Ascending aorta (tissue), 2 donors: ENCODE data around the gene CD44. TPM values are rescaled to one million over a fixed set of nuclear protein-coding genes. Genes with fewer than 3 reads are reported as not detected.

ENCODE experiments used
- DNase-seq, 2 donors: peaks; one replicate each; pipeline ENCODE4 v3.0.0-alpha.2; 2019; ENCODE audit warnings: low spot score in 2 of 2
- H3K27ac ChIP-seq, 2 donors: fragments of 200-600 bp; sonication (generic); one replicate each; pipeline ENCODE4 v1.5.1; 2016 to 2017; ENCODE audit warnings: mild to moderate bottlenecking in 1 of 2
- H3K27me3 ChIP-seq: fragments of 200-600 bp; sonication (generic); one replicate; pipeline ENCODE4 v1.5.1; 2017
- H3K36me3 ChIP-seq, 2 donors: fragments of 200-600 bp; sonication (generic); one replicate each; pipeline ENCODE4 v1.5.1; 2016
- H3K4me1 ChIP-seq, 2 donors: fragments of 200-600 bp; sonication (generic); one replicate each; pipeline ENCODE4 v1.5.1; 2016 to 2017; ENCODE audit warnings: mild to moderate bottlenecking in 1 of 2
- H3K4me3 ChIP-seq, 2 donors: fragments of 200-600 bp; sonication (generic); one replicate each; pipeline ENCODE4 v1.5.1; 2016 to 2017; ENCODE audit warnings: mild to moderate bottlenecking in 1 of 2
- H3K9me3 ChIP-seq, 2 donors: fragments of 200-600 bp; sonication (generic); one replicate each; pipeline ENCODE4 v1.5.1; 2016
- CTCF ChIP-seq, 3 experiments: fragments of 200-600 bp in 2 of 3; fragments of 450-650 bp in 1 of 3; sonication (generic) in 2 of 3; IDR thresholded peaks; one replicate each; pipeline ENCODE4 v1.5.1; 2016 to 2019; ENCODE audit warnings: antibody characterized with exemption in 3 of 3, mild to moderate bottlenecking in 1 of 3, moderate library complexity in 1 of 3
- intact Hi-C: fragments of 100-400 bp; cut with DNase I; formaldehyde crosslinking; loops from one replicate; pipeline ENCODE4 v1.15.1; 2023
- total RNA-seq: library from RNA; depleted of rRNA; stranded (reverse); fragments of >200 nt; gene quantifications from one replicate; pipeline ENCODE4 v1.1.0, GENCODE V29; 2016

Gene CD44
- total RNA-seq, 1 donor from 2014 or later = 188 TPM

GRCh38 chr11:35180317-35181233 is 41.6 kb downstream of the CD44 start:
- H3K9me3 ChIP-seq = no peaks in the 10 kb centered on the region
- no peak overlapping the region for H3K4me3 ChIP-seq
- intact Hi-C loops = loop anchor here (5.0 kb wide), 1 partner anchor 263 kb away; the partner anchor contains the start of genes APIP and PDHX
- peak overlapping the region; percentile 27 to 62 for H3K27ac ChIP-seq
- TF ChIP-seq CTCF (IDR thresholded peaks at IDR 0.05) = no peak
- DNase-seq = no peak
- H3K27me3 ChIP-seq = no peaks in the 10 kb centered on the region
- peaks cover 29 to 48% of the 10 kb centered on the region in 2 donors for H3K36me3 ChIP-seq
- peaks cover 0 to 26% of the 10 kb centered on the region in 2 donors for H3K4me1 ChIP-seq

GRCh38 chr11:35182317-35182939 is 43.5 kb downstream of the CD44 start:
- no peak for DNase-seq
- TF ChIP-seq CTCF (IDR thresholded peaks at IDR 0.05) = no peak
- Histone ChIP-seq H3K27ac (no peak overlapping the region), H3K9me3 (no peaks in the 10 kb centered on the region), H3K27me3 (no peaks in the 10 kb centered on the region), H3K36me3 (peaks cover 25 to 37% of the 10 kb centered on the region in 2 donors), H3K4me3 (no peak overlapping the region), H3K4me1 (peaks cover 0 to 25% of the 10 kb centered on the region in 2 donors)
- intact Hi-C loops = loop anchor here (5.0 kb wide), 1 partner anchor 265 kb away; the partner anchor contains the start of genes APIP and PDHX

DNA sequence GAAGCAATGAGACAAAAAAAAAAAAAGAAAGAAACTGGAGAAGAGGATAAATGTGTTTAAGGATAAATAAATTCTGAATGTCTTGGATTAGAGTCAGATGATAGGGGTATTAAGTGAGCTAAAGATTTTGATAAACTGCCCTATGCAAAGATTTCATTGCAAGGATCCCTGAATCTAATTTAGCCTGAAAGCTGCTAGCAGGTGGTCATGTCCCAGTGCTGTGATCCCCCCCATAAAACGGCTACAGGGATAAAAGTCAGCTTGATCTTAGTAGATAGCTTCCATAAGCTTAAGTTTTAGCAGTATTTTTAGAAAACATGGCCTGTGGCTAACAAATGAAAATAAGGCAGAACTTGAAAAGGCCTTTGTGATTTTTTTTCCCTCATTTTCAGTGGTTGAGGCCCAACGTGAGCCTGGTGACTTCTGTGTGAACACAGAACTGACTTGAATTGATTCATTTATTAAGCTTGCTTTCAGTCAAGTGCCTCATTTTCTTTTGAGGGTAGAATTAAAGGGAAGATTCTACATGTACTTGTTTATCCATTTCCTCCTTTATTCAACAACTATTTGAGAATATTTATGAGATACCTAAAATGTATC is 44.5 kb downstream of the CD44 start:
- no peak for TF ChIP-seq CTCF (IDR thresholded peaks at IDR 0.05)
- no peaks in the 10 kb centered on the region for H3K9me3 ChIP-seq
- H3K27ac ChIP-seq = no peak overlapping the region
- DNase-seq = no peak
- no peaks in the 10 kb centered on the region for H3K27me3 ChIP-seq
- H3K4me1 ChIP-seq = peaks cover 0 to 21% of the 10 kb centered on the region in 2 donors
- intact Hi-C loops = loop anchor here (5.0 kb wide), 1 partner anchor 266 kb away; the partner anchor contains the start of genes APIP and PDHX
- no peak overlapping the region for H3K4me3 ChIP-seq
- H3K36me3 ChIP-seq = peaks cover 19 to 35% of the 10 kb centered on the region in 2 donors

- Histone ChIP-seq H3K9me3 (no peaks in the 10 kb centered on the region), H3K27me3 (no peaks in the 10 kb centered on the region), H3K27ac (peak overlapping the region in 1 of 2 donors; percentile 14), H3K4me3 (no peak overlapping the region), H3K36me3 (peaks cover 36 to 48% of the 10 kb centered on the region in 2 donors), H3K4me1 (peaks cover 0 to 3% of the 10 kb centered on the region in 2 donors)
- no peak for DNase-seq
- no peak for TF ChIP-seq CTCF (IDR thresholded peaks at IDR 0.05)
- intact Hi-C loops = no loop called here
These were observed 46.7 kb downstream of the CD44 start for GRCh38 chr11:35185696-35186095.

DNA sequence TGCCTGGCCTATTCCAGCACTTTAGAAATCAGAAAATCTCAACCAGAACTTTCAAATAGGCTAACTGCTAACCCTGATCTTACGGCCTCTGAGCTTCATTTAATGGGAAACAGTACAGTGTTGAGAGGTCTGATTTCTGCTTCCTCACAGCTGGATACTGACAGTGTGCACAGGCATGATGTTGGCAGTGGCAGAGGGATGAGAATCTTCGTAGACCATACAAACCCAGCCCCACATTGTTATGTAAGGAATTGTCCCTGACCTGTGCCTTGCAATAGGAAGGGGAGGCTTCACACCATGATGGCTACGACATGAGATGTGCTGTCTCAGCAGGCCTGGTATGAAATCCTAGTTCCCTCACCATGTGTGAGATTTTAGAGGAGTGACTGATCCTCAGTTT is 49.0 kb downstream of the CD44 start:
- Histone ChIP-seq H3K27me3 (no peaks in the 10 kb centered on the region), H3K36me3 (peaks cover 36 to 48% of the 10 kb centered on the region in 2 donors), H3K4me3 (no peak overlapping the region), H3K9me3 (no peaks in the 10 kb centered on the region), H3K27ac (no peak overlapping the region), H3K4me1 (peaks cover 0 to 7% of the 10 kb centered on the region in 2 donors)
- TF ChIP-seq CTCF (IDR thresholded peaks at IDR 0.05) = no peak
- DNase-seq = no peak
- intact Hi-C loops = no loop called here
